ENCODE results near the gene LRRD1. TPM values are rescaled to one million over a fixed set of nuclear protein-coding genes. Genes with fewer than 3 reads are reported as not detected.

LRRD1 gene
- total RNA-seq, 1 experiment from 2014 or later, result not detected

GRCh38 chr7:92226981-92227380 is 48.0 kb upstream of the LRRD1 start:
- no peak for DNase-seq
- Histone ChIP-seq H3K14ac (ENCODE audit: insufficient read depth, low read length) (no peak overlapping the region), H4K91ac (ENCODE audit: insufficient read length, low read depth, low read length) (no peak overlapping the region), H3K4me1 (ENCODE audit: insufficient read depth, low read length) (no peaks in the 10 kb centered on the region), H3K23me2 (ENCODE audit: insufficient read length, low read depth, low read length, poor library complexity, severe bottlenecking) (no peaks in the 10 kb centered on the region), H2BK12ac (ENCODE audit: insufficient read length, low read depth, low read length) (no peak overlapping the region), H3K18ac (ENCODE audit: insufficient read length, low read depth, low read length) (no peak overlapping the region), H3T11ph (ENCODE audit: low read length) (no peak overlapping the region), H4K8ac (replicated peaks; ENCODE audit: insufficient read length, low read depth, low read length) (no peak overlapping the region), H2AFZ (ENCODE audit: low read length) (no peak overlapping the region), H3K79me2 (ENCODE audit: insufficient read depth, low read length) (no peaks in the 10 kb centered on the region), H3K4ac (ENCODE audit: low read depth, low read length) (no peak overlapping the region), H3K9ac (ENCODE audit: extremely low read depth, insufficient read length, low read length) (no peak overlapping the region), H4K5ac (ENCODE audit: insufficient read length, low read depth, low read length) (no peak overlapping the region), H3K4me2 (ENCODE audit: insufficient read depth, insufficient read length, low read length) (no peak overlapping the region), H2BK15ac (ENCODE audit: low read depth, low read length) (no peak overlapping the region), H2BK120ac (ENCODE audit: low read depth, low read length, poor library complexity, severe bottlenecking) (no peak overlapping the region), H3K79me1 (ENCODE audit: insufficient read depth, low read depth, low read length, poor library complexity, severe bottlenecking) (no peaks in the 10 kb centered on the region), H3K27ac (ENCODE audit: insufficient read length, low read depth, low read length) (no peak overlapping the region), H3K23ac (ENCODE audit: insufficient read length, low read depth, low read length) (no peak overlapping the region), H4K20me1 (ENCODE audit: control insufficient read depth, insufficient read depth, insufficient read length) (no peaks in the 10 kb centered on the region), H2AK5ac (ENCODE audit: insufficient read length, low read length) (no peak overlapping the region), H3K27me3 (ENCODE audit: insufficient read depth, low read length) (no peaks in the 10 kb centered on the region), H2BK5ac (ENCODE audit: insufficient read length, low read length) (no peak overlapping the region), H3K9me3 (ENCODE audit: control insufficient read depth, low read depth, low read length) (no peaks in the 10 kb centered on the region), H3K56ac (ENCODE audit: insufficient read length, low read depth, low read length) (no peak overlapping the region), H2BK20ac (ENCODE audit: low read depth, low read length, poor library complexity, severe bottlenecking) (no peak overlapping the region)
- H3K27me3 Mint-ChIP-seq (ENCODE audit: low read depth), result no peaks in the 10 kb centered on the region
- peaks cover 34 to 60% (median 52%) of the 10 kb centered on the region in 3 experiments; a peak in 6 of 7 replicates for H3K36me3 Mint-ChIP-seq (ENCODE audit: insufficient read depth in 1 of 3, low read depth in 3 of 3)
- no peak overlapping the region for H3K27ac Mint-ChIP-seq
- no peak overlapping the region for H3K4me3 Mint-ChIP-seq
- WGBS (ENCODE audit: extremely low coverage, insufficient read length, low lambda C conversion rate), result no CpG with 5 or more reads among the region's 4 CpGs
- H3K9me3 Mint-ChIP-seq, result peaks cover 0 to 3% of the 10 kb centered on the region in 2 experiments; a peak in 1 of 5 replicates
- no peak for TF ChIP-seq CTCF (conservative IDR thresholded peaks at IDR 0.05)
- no peaks in the 10 kb centered on the region for H3K4me1 Mint-ChIP-seq

Measured in H9 (cell line).